ENCODE measurements around the gene APLP1.
"Not testable (repeated sequence)": the region's sequence is repeated elsewhere in the genome, so short reads cannot be mapped to it uniquely, and the experiment has no call there.

APLP1 gene

DNA sequence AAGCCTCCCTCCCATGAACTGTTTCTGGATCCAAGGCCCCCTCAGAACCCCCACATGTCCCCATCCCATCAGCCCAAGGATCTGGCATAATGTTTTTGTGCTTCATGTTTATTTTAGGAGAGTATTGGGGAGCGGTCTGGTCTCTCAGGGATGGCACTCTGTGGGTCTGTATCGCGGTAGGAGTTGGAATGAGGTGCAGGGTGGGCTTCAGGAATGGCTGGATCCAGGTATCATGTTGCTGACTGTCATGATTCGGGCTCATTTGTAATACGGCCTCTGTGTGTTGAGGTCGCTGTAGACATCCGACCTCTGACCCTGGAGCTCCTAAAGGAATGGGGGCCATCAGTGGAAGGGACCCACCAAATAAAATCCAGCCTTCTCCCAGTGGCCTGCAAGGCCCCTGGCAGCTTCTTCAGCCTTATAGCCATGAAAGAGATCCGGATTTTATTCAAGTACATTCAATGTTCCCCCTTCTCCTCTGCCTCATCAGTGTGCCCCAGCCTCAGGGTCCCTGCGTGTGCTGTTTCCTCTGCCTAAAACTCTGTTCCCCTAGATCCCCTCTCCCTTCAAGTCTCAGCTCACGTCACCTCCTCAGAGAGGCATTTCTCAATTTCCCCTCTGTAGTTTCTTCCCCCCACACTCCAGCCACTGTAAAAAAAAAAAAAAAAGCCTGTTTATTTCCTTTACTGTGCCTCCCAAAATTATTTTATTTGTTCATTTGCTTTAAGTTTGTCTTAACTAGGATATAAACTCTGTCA is 36.1 kb downstream of the APLP1 start:
- DNase-seq (ENCODE audit: low spot score) = no peak

DNA sequence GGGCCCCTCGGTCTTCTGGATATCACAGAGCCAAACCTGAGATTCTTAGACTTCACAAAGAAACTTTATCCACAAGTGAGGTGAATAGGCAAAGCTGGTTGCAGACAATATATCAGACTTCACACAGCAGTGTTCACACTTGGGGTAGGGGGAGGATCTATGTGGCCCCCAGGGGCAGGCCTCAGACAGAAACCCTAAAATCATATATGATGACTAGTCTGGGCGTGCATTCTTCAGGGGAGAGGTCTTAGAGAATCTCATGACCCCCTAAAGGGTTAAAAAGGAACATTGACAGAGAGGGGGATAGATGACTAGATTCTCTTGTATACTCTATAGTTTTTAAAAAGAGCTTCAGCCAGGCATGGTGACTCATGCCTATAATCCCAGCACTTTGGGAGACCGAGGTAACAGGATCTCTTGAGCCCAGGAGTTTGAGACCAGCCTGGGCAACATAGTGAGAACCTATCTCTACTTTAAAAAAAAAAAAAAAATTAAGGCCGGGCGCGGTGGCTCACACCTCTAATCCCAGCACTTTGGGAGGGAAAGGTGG is 36.9 kb downstream of the APLP1 start:
- no peak for DNase-seq (ENCODE audit: low spot score)

DNA sequence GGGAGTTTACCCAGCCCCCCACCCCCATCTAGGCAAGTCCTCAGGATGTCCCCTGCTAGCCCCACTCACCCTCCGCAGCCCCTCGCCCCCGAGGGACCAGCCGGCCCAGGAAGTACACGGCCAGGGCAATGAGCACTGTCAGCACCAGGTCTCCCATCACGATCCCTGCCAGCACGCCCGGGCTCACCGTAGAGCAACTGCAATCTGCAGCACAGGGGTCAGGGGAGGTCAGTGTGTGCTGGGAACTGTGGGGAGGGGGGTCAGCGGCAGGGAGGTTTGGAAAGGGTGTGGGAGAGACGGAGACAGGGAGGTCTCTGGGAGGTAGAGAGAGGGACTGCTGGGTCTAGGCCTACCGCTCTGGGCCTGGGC is 39.0 kb downstream of the APLP1 start:
- DNase-seq (ENCODE audit: low spot score) = no peak

DNA sequence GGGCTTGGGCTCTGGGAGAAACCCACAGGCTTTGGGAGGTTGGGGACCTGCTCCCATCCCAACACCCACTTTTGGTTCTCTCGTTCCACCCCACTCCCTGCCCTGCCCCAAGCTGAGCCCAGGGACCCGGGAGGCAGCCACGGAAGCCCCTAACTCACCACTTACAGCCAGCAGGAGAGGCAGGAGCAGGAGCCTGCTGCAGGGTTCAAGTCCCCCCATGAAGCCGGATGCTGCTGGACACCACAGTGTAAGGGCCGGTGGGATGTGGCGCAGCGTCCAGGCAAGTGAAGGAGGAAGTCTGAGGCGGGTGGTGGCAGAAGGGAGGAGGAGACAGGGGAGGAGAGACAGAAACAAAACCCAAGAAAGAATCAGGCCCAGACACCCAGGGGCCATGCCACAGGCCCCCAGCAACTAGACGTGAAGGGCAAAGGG is 39.7 kb downstream of the APLP1 start, which contains the start of gene TYROBP:
Gene TYROBP, minus strand, starts transcription at position 286 of the 432 bp plus-strand sequence. Its CDS starts 67 bp downstream, at position 219.
- DNase-seq (ENCODE audit: low spot score) = no peak

DNA sequence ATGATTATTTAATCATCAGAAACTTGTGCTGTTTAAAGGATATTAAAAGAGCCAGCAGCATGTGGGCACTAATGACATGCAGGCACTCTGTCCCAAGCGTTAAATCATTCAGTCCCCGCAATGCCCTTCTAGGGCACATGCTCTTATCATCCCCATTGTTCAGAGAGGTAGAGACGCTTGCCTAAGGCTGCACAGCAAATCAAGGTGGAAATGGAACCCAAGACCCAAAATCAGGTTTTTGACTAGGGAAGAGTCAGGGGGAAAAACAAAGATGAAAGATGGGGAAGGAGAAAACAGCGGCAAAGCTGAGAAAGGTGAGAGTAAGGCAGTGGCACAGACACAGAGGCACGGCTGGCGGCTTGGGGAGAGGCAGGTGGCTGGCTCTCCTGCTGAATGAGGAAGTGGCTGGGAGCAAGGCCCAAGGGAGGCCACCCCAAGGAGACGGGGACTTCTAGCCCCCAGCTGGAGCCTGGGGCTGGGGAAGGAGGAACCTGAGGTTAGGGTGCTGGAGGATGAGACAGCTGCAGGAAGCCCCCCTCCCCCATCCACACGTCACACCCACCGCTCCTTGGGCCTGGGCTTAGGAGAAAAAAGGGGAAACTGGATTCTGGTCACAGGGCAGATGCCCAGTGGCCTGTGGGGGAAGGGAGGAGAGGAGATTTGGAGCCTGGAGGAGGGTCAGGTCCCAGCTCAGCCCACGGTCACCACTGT is 40.8 kb downstream of the APLP1 start:
- peak; percentile 28 for DNase-seq (ENCODE audit: low spot score)

DNA sequence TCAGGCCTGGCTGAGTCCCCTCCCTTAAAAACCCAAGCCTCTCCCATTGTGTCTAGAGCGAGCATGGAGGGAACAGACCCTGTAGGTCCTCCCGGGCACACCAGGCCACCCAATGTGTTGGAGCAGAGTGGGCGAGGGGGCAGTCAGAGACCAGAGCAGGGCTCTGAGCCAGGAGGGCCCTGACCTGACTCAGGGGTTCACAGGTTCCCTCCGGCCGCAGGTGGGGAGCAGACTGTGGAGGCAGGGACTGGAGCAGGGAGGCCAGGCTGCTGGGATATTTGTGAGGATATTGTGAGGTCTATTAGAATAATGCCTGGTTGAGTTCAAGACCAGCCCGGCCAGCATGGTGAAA is 41.3 kb downstream of the APLP1 start:
- no peak for DNase-seq (ENCODE audit: low spot score)

DNA sequence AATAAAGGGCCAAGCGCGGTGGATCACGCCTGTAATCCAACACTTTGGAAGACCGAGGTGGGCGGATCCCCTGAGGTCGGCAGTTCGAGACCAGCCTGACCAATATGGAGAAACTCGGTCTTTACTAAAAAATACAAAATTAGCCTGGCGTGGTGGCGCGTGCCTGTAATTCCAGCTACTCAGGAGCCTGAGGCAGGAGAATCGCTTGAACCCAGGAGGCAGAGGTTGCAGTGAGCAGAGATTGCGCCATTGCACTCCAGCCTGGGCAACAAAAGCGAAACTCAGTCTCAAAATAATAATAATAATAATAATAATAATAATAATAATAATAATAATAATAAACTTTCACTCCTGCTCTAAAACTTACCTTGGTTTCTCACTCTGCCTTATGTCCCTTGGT is 42.0 kb downstream of the APLP1 start:
- not testable (repeated sequence) for DNase-seq (ENCODE audit: low spot score)

DNA sequence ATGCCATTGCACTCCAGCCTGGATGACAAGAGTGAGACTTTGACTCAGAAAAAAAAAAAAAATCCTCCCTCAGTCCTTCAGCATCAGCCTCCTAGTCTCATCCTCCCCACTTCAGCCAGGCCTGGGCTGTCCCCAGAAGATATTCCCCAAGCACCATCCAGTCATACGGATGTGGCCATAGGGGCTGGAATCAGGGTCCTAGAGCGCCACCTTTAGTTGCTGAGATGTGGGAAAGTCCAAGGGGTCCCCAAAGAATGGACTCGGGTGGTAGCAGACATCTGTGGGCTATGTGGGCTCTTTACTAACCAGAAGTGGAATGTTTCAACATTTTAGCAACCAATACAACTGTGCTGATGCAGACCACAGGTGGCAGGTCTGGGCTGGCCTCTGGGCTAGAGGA is 42.8 kb downstream of the APLP1 start:
- no peak for DNase-seq (ENCODE audit: low spot score)

DNA sequence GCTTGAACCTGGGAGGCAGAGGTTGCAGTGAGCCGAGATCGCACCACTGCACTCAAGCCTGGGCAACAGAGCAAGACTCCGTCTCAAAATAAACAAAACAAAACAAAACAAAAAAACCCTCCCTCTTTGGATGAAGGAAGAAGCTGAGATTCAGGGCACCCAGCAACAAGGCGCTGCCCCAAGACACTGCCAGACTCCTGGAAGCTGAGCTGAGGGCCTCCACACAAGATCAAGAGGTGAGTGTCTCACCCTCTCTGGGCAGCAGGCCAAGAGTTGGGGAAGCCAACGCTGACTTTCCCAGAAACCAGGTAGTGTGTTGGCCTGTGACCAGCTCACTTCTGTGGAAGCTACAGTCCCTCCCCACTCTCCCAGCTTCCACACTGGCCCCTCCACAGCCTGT is 43.4 kb downstream of the APLP1 start:
- no peak for DNase-seq (ENCODE audit: low spot score)

DNA sequence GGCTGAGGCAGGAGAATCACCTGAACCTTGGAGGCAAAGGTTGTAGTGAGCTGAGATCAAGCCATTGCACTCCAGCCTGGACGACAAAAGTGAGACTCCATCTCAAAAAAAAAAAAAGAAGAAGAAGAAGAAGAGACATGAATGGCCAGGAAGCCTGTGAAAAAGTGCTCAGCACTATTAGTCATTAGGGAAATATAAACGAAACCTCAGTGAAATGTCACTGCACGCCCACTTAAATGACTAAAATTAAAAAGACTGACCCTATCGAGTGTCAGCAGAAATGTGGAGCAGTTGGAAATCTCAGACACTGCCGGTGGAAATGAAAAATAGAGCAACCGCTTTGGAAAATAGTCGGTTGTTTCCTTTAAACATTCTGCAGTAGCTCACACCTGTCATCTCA is 45.2 kb downstream of the APLP1 start:
- DNase-seq (ENCODE audit: low spot score) = no peak

DNA sequence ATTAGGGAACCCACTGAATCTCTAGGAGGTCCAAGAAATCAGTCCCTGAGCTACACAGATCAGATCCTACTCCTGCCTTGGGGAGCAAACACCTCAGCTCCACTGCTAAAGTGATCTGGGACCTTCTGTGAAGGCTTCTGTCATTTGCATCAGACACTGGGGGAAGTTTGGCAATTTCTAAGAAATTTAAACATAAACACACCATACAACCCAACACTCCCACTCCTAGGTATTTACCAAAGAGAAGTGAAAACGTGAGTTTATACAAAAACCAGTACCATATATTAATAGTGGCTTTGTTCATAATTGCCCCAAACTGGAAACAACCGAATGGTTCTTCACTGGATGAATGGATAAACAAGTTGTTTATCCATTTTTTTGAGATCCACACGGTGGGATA is 47.1 kb downstream of the APLP1 start:
- DNase-seq (ENCODE audit: low spot score) = no peak

DNA sequence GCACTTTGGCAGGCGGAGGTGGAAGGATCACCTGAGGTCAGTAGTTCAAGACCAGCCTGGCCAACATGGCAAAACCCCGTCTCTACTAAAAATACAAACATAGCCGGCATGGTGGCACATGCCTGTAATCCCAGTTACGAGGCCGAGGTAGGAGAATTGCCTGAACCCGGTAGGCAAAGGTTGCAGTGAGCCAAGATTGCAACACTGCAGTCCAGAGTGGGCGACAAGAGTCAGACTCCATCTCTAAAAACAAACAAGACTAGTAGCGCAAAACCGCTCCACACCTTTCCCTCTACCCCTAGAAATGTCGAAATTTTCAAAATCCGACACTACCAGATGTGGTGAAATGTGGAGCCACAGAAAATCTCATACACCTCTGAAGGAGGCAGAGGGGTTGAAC is 50.9 kb downstream of the APLP1 start:
- DNase-seq (ENCODE audit: low spot score) = no peak

DNA sequence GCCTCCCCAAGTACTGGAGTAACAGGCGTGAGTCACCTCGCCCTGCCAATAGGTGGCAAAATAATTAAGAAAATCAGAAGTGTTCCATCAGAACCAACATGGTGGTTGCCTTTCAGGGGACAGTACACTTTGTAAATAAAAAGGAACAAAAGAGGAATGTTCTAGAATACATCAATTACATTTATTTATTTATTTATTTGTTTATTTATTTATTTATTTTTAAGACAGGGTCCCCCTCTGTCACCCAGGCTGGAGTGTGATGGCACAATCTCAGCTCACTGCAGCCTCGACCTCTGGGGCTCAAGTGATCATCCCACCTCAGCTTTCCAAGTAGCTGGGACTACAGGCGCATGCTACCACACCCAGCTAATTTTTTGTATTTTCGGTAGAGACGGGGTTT is 52.6 kb downstream of the APLP1 start:
- no peak for DNase-seq (ENCODE audit: low spot score)

DNA sequence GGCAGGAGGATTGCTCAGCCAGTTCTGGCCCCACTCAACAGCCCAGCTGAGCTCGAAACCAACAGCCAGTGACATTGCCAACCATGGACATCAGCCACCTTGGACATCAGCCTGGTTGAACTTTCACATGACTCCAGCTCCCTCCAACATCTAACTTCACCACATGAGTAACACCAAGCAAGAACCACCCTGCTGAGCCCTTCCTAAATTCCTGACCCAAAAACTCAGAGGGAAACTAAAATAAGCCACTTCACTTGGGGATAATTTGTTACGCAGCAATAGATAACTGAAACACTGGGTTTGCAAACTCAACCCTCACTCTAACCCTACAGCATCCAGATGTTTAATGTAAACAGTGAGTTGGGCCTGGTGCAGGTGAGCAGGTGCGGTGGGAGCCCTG is 57.1 kb downstream of the APLP1 start:
- DNase-seq (ENCODE audit: low spot score) = no peak

DNA sequence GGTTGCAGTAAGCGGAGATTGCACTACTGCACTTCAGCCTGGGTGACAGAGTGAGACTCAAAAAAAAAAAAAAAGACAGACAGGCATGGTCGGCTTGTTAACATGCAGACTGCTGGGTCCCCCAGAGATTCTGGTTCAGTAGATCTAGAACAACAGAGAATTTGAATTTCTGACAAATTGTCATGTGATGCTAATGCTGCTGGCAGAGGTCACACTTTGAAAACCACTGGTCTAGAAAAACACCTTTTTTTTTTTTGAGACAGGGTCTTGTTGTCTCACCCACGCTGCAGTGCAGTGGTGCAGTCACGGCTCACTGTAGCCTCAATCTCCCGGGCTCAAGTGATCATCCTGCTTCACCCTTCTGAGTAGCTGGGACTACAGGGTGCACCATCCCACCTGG is 60.1 kb downstream of the APLP1 start:
- no peak for DNase-seq (ENCODE audit: low spot score)

Measured in CD4-positive, alpha-beta T cell treated with Interleukin-6 at 100 ng/mL for 8 hours (primary cell).